Uterine smooth muscle cell (primary cell): ENCODE data around the gene RPUSD1. TPM values are rescaled to one million over a fixed set of nuclear protein-coding genes. Genes with fewer than 3 reads are reported as not detected.

Experiments used
- total RNA-seq: library from RNA; depleted of rRNA; stranded (reverse); fragments of >200 nt; gene quantifications from 2 replicates; pipeline ENCODE4 v1.2.3, GENCODE V29; 2014

Gene RPUSD1
- total RNA-seq = 20.6 and 26.0 TPM in 2 replicates

GRCh38 chr16:787978-788398, at the start of gene RPUSD1:
Gene RPUSD1 (minus strand): TSS chr16:788381. CDS start chr16:787737, 644 bp downstream.

GRCh38 chr16:799948-800833, 12.0 kb upstream of the RPUSD1 start, which contains the start of gene GNG13:
Gene GNG13 (minus strand): TSS chr16:800734. CDS start chr16:799077, 1,657 bp downstream.

GRCh38 chr16:788399-789126, 382 bp upstream of the RPUSD1 start, which contains the start of gene CHTF18:
Gene CHTF18 (plus strand): TSS chr16:788620. CDS start chr16:788685, 65 bp downstream.

GRCh38 chr16:760545-761343, 27.4 kb downstream of the RPUSD1 start, which contains the start of gene MSLN:
Gene MSLN (plus strand): TSS chr16:760734. CDS start chr16:762681, 1,947 bp downstream.

GRCh38 chr16:740764-741505, 47.2 kb downstream of the RPUSD1 start, which contains the start of gene CIAO3:
Gene CIAO3 (minus strand): TSS chr16:740997. CDS start chr16:740985, 12 bp downstream.

Other genes starting within 250 kb of the RPUSD1 start
- gene PRR35, start 228.0 kb downstream of the RPUSD1 start, total RNA-seq = 0.11 TPM in 1 of 2 replicates, not detected in the other
- 1.8 and 2.0 TPM in 2 replicates for gene NHLRC4, start 221.4 kb downstream of the RPUSD1 start, total RNA-seq
- 27.9 and 35.5 TPM in 2 replicates for gene PIGQ, start 218.4 kb downstream of the RPUSD1 start, total RNA-seq
- gene RAB40C, start 198.3 kb downstream of the RPUSD1 start, total RNA-seq = 15.1 and 18.0 TPM in 2 replicates
- gene WFIKKN1, start 157.4 kb downstream of the RPUSD1 start, total RNA-seq = 0.25 and 0.33 TPM in 2 replicates
- gene METTL26, start 152.1 kb downstream of the RPUSD1 start, total RNA-seq = 69.9 and 100 TPM in 2 replicates
- 12.2 and 17.4 TPM in 2 replicates for gene MCRIP2, start 146.6 kb downstream of the RPUSD1 start, total RNA-seq
- 14.6 and 22.6 TPM in 2 replicates for gene WDR90, start 139.0 kb downstream of the RPUSD1 start, total RNA-seq
- 46.5 and 57.7 TPM in 2 replicates for gene RHOT2, start 120.2 kb downstream of the RPUSD1 start, total RNA-seq
- gene RHBDL1, start 112.7 kb downstream of the RPUSD1 start, total RNA-seq = 2.9 and 5.9 TPM in 2 replicates
- 135 and 164 TPM in 2 replicates for gene STUB1, start 108.0 kb downstream of the RPUSD1 start, total RNA-seq
- 26.1 and 34.5 TPM in 2 replicates for gene JMJD8, start 104.0 kb downstream of the RPUSD1 start, total RNA-seq
- gene WDR24, start 98.0 kb downstream of the RPUSD1 start, total RNA-seq = 5.5 and 6.2 TPM in 2 replicates
- 0.37 and 0.44 TPM in 2 replicates for gene FBXL16, start 82.6 kb downstream of the RPUSD1 start, total RNA-seq
- gene METRN, start 73.3 kb downstream of the RPUSD1 start, total RNA-seq = 47.1 and 79.5 TPM in 2 replicates
- 42.5 and 43.4 TPM in 2 replicates for gene ANTKMT, start 67.2 kb downstream of the RPUSD1 start, total RNA-seq
- 4.2 and 4.8 TPM in 2 replicates for gene CCDC78, start 61.9 kb downstream of the RPUSD1 start, total RNA-seq
- 21.7 and 29.0 TPM in 2 replicates for gene HAGHL, start 61.3 kb downstream of the RPUSD1 start, total RNA-seq
- gene CIAO3, start 47.4 kb downstream of the RPUSD1 start, total RNA-seq = 35.2 and 35.3 TPM in 2 replicates
- under 0.01 and 0.12 TPM in 2 replicates for gene MSLN, start 27.6 kb downstream of the RPUSD1 start, total RNA-seq
- 13.5 and 36.5 TPM in 2 replicates for gene CHTF18, start 239 bp upstream of the RPUSD1 start, total RNA-seq
- gene GNG13, start 12.4 kb upstream of the RPUSD1 start, total RNA-seq = not detected in 2 replicates
- 21.9 and 23.9 TPM in 2 replicates for gene LMF1, start 182.6 kb upstream of the RPUSD1 start, total RNA-seq
- under 0.01 and 0.22 TPM in 2 replicates for gene SOX8, start 193.4 kb upstream of the RPUSD1 start, total RNA-seq